Esophagus squamous epithelium (tissue), 5 donors: ENCODE results near the gene SPTBN5. TPM values are rescaled to one million over a fixed set of nuclear protein-coding genes. Genes with fewer than 3 reads are reported as not detected.
A peak's percentile ranks its signal among the peaks of the same experiment; 100 is the strongest.

Experiments used
- DNase-seq: peaks from one replicate; lab custom pipeline; 2025; lab: John Stamatoyannopoulos, UW
- H3K27ac ChIP-seq, 4 donors: fragments of 200-600 bp; sonication (generic); one replicate each; pipeline ENCODE4 v1.5.1; 2016 to 2019; ENCODE audit warnings: mild to moderate bottlenecking in 1 of 4
- H3K27me3 ChIP-seq, 4 donors: fragments of 200-600 bp; sonication (generic); 1 replicate in 3 of 4; 2 replicates in 1 of 4; pipeline versions ENCODE4 v1.5.1 to v1.6.0; 2017 to 2021; ENCODE audit warnings: antibody characterized with exemption in 1 of 4
- H3K36me3 ChIP-seq, 3 donors: fragments of 200-600 bp; sonication (generic); one replicate each; pipeline ENCODE4 v1.5.1; 2016 to 2019
- H3K4me1 ChIP-seq, 3 donors: fragments of 200-600 bp; sonication (generic); one replicate each; pipeline ENCODE4 v1.5.1; 2017 to 2019
- H3K4me3 ChIP-seq, 4 donors: fragments of 200-600 bp; sonication (generic); 1 replicate in 3 of 4; 2 replicates in 1 of 4; pipeline ENCODE4 v1.5.1; 2016 to 2019; ENCODE audit warnings: mild to moderate bottlenecking in 2 of 4, moderate library complexity in 1 of 4
- H3K9me3 ChIP-seq, 3 donors: fragments of 200-600 bp; sonication (generic); one replicate each; pipeline ENCODE4 v1.5.1; 2016 to 2019
- POLR2A ChIP-seq, 4 donors: fragments of 450-650 bp; IDR thresholded peaks; one replicate each; pipeline ENCODE4 v1.6.1; 2017; ENCODE audit warnings: antibody characterized with exemption in 4 of 4, mild to moderate bottlenecking in 4 of 4, moderate library complexity in 3 of 4
- WGBS, 2 donors: methylation state at CpG; one replicate each; pipeline ENCODE4 v1.1.5; 2018; 5-methylcytosine and 5-hydroxymethylcytosine counted together
- intact Hi-C: fragments of 100-400 bp; cut with DNase I; formaldehyde crosslinking; loops from one replicate; pipeline ENCODE4 v1.15.0; 2022
- total RNA-seq, 4 donors: library from RNA; depleted of rRNA; stranded (reverse); fragments of >200 nt; gene quantifications; one replicate each; pipeline ENCODE4 v1.1.0, GENCODE V29; 2016
- TF ChIP-seq, protein P1 (sequence below), 6 experiments: fragments of 450-650 bp in 4 of 6; fragments of 200-600 bp in 2 of 6; sonication (generic) in 2 of 6; IDR thresholded peaks; one replicate each; pipeline ENCODE4 v1.5.1; 2016 to 2019; ENCODE audit warnings: antibody characterized with exemption in 6 of 6, mild to moderate bottlenecking in 4 of 6, moderate library complexity in 4 of 6
- donor health status: DM: yes; HTN: yes; CAD: no.

The SPTBN5 gene
- total RNA-seq, 4 donors from 2014 or later: 1.9 to 4.4 (median 3.4) TPM

DNA sequence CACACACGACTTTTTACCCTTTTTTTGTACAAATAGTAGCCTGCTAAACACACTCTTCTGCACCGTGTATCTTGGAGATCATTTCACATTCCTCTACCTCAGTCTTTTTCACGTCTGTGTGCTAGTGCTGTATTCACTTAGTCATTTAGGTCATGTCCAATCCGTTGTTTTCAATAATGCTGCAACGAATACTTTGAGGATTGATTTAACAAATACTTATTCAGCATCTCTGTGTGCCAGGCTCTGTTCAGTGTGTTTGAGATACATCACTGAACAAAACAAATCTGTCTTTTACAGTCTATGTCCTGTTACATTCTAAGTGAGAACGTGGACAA is 65.1 kb downstream of the SPTBN5 start:
- no peaks in the 10 kb centered on the region for H3K9me3 ChIP-seq
- intact Hi-C loops: no loop called here
- peaks cover 28 to 69% (median 49%) of the 10 kb centered on the region in 3 donors for H3K4me1 ChIP-seq
- no peaks in the 10 kb centered on the region for H3K27me3 ChIP-seq
- H3K36me3 ChIP-seq: peaks cover 8 to 45% (median 19%) of the 10 kb centered on the region in 3 donors
- no peak for TF ChIP-seq POLR2A (IDR thresholded peaks at IDR 0.05)
- TF ChIP-seq, protein P1, sequence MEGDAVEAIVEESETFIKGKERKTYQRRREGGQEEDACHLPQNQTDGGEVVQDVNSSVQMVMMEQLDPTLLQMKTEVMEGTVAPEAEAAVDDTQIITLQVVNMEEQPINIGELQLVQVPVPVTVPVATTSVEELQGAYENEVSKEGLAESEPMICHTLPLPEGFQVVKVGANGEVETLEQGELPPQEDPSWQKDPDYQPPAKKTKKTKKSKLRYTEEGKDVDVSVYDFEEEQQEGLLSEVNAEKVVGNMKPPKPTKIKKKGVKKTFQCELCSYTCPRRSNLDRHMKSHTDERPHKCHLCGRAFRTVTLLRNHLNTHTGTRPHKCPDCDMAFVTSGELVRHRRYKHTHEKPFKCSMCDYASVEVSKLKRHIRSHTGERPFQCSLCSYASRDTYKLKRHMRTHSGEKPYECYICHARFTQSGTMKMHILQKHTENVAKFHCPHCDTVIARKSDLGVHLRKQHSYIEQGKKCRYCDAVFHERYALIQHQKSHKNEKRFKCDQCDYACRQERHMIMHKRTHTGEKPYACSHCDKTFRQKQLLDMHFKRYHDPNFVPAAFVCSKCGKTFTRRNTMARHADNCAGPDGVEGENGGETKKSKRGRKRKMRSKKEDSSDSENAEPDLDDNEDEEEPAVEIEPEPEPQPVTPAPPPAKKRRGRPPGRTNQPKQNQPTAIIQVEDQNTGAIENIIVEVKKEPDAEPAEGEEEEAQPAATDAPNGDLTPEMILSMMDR (IDR thresholded peaks at IDR 0.05): no peak
- peak overlapping the region; percentile 89 to 97 (median 92) for H3K27ac ChIP-seq
- peak overlapping the region; percentile 61 to 86 (median 77) for H3K4me3 ChIP-seq
- no peak for DNase-seq
- WGBS, 2 donors: 4 to 24% methylated on average over 6 of the region's 6 CpGs

DNA sequence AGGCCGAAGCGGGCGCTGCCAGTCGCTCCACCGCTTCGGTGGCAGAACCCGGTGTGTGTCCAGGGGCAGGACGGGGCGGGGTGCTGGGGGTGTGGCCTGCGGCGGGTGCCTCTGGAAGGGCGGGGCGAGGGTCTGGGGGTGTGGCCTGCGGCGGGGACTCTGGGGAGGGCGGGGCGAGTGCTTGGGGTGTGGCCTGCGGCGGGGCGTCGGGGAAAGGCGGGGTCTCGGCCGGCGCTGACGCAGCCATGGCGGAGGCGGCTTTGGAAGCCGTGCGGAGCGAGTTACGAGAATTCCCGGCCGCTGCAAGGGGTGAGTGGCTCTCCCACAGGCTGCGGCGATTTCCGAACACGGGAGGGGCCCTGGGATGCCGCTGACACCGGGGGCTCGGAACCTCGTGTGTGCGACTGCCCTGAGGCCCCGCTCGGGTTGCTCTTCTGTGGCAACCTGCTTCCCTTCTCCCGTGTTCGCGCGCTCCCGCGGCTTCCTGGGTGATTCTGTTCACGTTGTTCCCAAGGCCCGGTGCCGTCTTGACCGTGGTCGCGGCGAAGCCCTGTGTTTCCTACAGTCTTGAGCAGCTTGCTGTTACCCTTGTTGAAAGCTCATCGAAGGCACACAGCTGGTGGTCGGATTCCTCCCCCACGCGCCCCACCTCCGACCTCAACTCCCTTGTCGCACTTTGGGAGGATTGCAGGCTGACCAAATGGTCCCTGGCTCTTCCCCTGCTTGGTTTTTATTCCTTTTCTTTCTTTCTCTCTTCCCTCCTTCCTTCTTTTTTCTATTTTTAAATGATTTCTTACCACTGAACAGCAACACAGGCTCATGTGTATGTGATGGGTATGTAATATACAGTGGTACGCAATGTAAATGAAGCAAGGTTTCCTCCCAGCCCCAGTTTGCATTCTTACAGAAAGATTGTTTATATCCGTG is 65.7 kb downstream of the SPTBN5 start, which contains the start of gene JMJD7:
Gene JMJD7, plus strand, starts transcription at position 213 of the 927 bp plus-strand sequence. Its CDS starts 33 bp downstream, at position 246.
- TF ChIP-seq POLR2A (IDR thresholded peaks at IDR 0.05): peak in 3 of 4 donors; percentile 68 to 87 (median 77)
- TF ChIP-seq, protein P1 (IDR thresholded peaks at IDR 0.05): peak in 1 of 6 experiments; percentile 5
- peak within 1 kb of the TSS; percentile 61 to 86 (median 77) for H3K4me3 ChIP-seq
- peaks cover 14 to 52% (median 25%) of the 10 kb centered on the region in 3 donors for H3K36me3 ChIP-seq
- intact Hi-C loops: no loop called here
- peak; percentile 74 for DNase-seq
- H3K4me1 ChIP-seq: peaks cover 28 to 63% (median 44%) of the 10 kb centered on the region in 3 donors
- WGBS, 2 donors: 0 to 1% methylated on average over 19 to 22 of the region's 66 CpGs
- H3K9me3 ChIP-seq: no peaks in the 10 kb centered on the region
- H3K27ac ChIP-seq: peak within 1 kb of the TSS; percentile 89 to 97 (median 92)
- no peaks in the 10 kb centered on the region for H3K27me3 ChIP-seq

DNA sequence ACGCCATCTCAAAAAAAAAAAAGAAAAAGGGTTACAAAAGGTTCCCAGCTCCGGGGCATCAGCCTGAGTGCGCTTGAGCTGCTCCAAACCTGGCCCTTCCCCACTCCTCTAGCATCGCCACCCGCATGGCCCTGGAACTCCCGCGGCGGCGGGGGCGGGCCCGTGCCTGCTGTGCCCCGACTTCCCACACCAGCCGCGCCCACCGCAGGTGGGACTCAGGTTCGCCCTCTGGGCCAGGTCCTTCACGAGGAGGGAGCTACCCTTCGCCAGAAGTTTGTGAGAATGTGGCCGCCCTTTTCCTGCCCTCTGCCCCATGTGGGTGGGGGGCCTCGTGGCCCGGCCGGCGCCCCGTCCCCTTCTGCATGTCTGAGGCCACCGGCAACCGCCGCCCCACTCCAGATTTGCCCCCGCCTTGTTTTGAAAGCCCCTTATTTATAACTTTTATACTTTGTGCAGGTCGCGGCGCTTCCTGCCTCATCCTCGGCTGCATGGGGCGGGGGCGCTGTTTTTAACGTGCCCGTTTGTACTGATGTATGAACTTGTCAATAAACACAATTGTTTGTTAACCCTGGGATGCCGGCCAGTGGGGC is 66.5 kb downstream of the SPTBN5 start:
- Histone ChIP-seq H3K4me3 (peak overlapping the region; percentile 61 to 86 (median 77)), H3K36me3 (peaks cover 22 to 57% (median 33%) of the 10 kb centered on the region in 3 donors), H3K27me3 (no peaks in the 10 kb centered on the region), H3K27ac (peak overlapping the region; percentile 89 to 97 (median 92)), H3K4me1 (peaks cover 26 to 56% (median 42%) of the 10 kb centered on the region in 3 donors), H3K9me3 (no peaks in the 10 kb centered on the region)
- WGBS, 2 donors: 1 to 4% methylated on average over 19 to 32 of the region's 37 CpGs
- DNase-seq: no peak
- TF ChIP-seq POLR2A (IDR thresholded peaks at IDR 0.05): no peak
- TF ChIP-seq, protein P1 (IDR thresholded peaks at IDR 0.05): no peak
- intact Hi-C loops: no loop called here

DNA sequence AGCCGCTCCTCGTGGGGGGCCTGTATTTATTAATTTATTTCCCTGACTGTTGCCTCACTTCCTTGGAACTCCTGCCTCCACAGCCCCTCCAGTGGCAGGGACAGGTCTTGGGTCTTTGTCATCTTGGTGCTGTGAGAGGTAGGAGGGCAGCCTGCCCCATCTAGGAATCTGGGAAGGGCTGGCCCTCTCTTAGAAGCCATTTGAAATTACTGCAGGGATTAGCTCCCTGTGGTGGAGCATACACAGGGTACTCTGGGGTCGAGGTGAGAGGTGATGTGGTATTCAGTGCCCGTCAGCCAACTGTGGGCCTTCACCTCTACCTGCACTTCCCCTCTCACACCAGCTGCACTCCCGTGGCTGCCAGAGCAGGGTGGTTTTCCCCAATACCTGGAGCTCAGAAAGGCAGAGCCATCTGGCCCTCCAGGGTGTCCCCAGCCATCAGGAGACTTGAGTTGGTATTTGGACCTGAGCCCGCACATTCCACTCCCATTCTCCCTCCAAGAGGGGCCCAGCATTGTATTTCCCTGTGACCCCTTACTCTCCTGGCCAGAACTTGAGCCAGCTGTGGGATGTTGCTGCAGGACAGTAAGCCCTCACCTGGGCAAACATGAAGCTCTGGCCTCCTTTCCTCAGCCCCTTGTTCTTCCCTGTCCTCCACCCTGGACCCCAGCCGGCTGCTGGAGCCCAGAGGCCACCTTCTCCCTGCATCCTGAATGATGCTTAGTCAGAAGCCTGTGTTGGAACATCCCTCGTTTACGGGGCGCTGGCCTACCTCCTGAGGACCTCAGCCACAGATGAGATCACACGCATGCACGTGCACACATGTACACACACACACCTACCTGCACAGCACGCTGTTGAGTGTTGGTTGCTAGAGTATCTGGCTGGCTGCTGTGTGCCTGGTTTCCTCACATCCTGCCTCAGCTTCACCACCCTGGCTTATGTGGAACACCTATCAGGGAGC is 68.0 kb downstream of the SPTBN5 start:
- Histone ChIP-seq H3K4me1 (peaks cover 19 to 44% (median 27%) of the 10 kb centered on the region in 3 donors), H3K36me3 (peaks cover 35 to 57% (median 41%) of the 10 kb centered on the region in 3 donors), H3K27ac (peak overlapping the region in 3 of 4 donors; percentile 43 to 97 (median 94)), H3K4me3 (no peak overlapping the region), H3K9me3 (no peaks in the 10 kb centered on the region), H3K27me3 (no peaks in the 10 kb centered on the region)
- TF ChIP-seq, protein P1 (IDR thresholded peaks at IDR 0.05): no peak
- TF ChIP-seq POLR2A (IDR thresholded peaks at IDR 0.05): no peak
- DNase-seq: no peak
- 72 to 75% methylated on average over 7 to 9 of the region's 13 CpGs for WGBS, 2 donors
- intact Hi-C loops: no loop called here
